CD8-positive, alpha-beta memory T cell (primary cell): Measurements from ENCODE around the gene UBE3D. TPM values are rescaled to one million over a fixed set of nuclear protein-coding genes. Genes with fewer than 3 reads are reported as not detected.

ENCODE experiments used
- CTCF ChIA-PET: fragments of 350-600 bp; sonication (Branson Sonifier 250); formaldehyde crosslinking; loops from one replicate; lab custom pipeline; 2021; ENCODE audit warnings: antibody characterized with exemption; lab: Charles Lee
- POLR2A ChIA-PET: fragments of 350-600 bp; sonication (Branson Sonifier 250); formaldehyde crosslinking; loops from one replicate; lab custom pipeline; 2021; ENCODE audit warnings: antibody characterized with exemption; lab: Charles Lee
- DNase-seq, 5 donors: peaks; one replicate each; pipeline versions ENCODE4 v3.0.0 to v3.0.0-alpha.2; 2020 to 2022; ENCODE audit warnings: mixed read lengths in 1 of 5
- H3K27ac ChIP-seq: one replicate; pipeline ENCODE4 v1.7.0; 2013; ENCODE audit warnings: low read depth, mild to moderate bottlenecking, low read length, moderate library complexity
- H3K27me3 ChIP-seq: 2 replicates; pipeline ENCODE4 v1.7.0; 2013; ENCODE audit warnings: low read length, mild to moderate bottlenecking; ENCODE audit not compliant: insufficient read depth, poor library complexity, severe bottlenecking
- H3K36me3 ChIP-seq: 2 replicates; pipeline ENCODE4 v1.7.0; 2013; ENCODE audit warnings: mild to moderate bottlenecking, low read length, moderate library complexity; ENCODE audit not compliant: insufficient read depth
- H3K4me1 ChIP-seq: 2 replicates; pipeline ENCODE4 v1.7.0; 2013; ENCODE audit warnings: mild to moderate bottlenecking, low read length, moderate library complexity; ENCODE audit not compliant: insufficient read depth
- H3K4me3 ChIP-seq: 2 replicates; pipeline ENCODE4 v1.7.0; 2013; ENCODE audit warnings: mild to moderate bottlenecking, low read length
- H3K9me3 ChIP-seq: 2 replicates; pipeline ENCODE4 v1.7.0; 2013; ENCODE audit warnings: mild to moderate bottlenecking, low read length
- H3K27ac Mint-ChIP-seq, 8 donors: one replicate each; pipeline ENCODE4 v1.8.0; 2020 to 2021; ENCODE audit warnings: mixed read lengths in 8 of 8, mild to moderate bottlenecking in 6 of 8, inconsistent platforms in 3 of 8, moderate library complexity in 3 of 8
- H3K27me3 Mint-ChIP-seq, 2 donors: one replicate each; pipeline ENCODE4 v1.8.0; 2020 to 2021; ENCODE audit warnings: mixed read lengths in 2 of 2, mild to moderate bottlenecking in 1 of 2, moderate library complexity in 1 of 2
- H3K36me3 Mint-ChIP-seq, 3 donors: one replicate each; pipeline ENCODE4 v1.8.0; 2020 to 2021; ENCODE audit warnings: mixed read lengths in 3 of 3, inconsistent platforms in 1 of 3, mild to moderate bottlenecking in 1 of 3
- H3K4me1 Mint-ChIP-seq, 3 donors: one replicate each; pipeline ENCODE4 v1.8.0; 2020 to 2021; ENCODE audit warnings: mixed read lengths in 3 of 3, inconsistent platforms in 1 of 3, mild to moderate bottlenecking in 1 of 3
- H3K4me3 Mint-ChIP-seq, 7 donors: one replicate each; pipeline ENCODE4 v1.8.0; 2020 to 2021; ENCODE audit warnings: mixed read lengths in 7 of 7, mild to moderate bottlenecking in 6 of 7, moderate library complexity in 4 of 7, inconsistent platforms in 2 of 7
- H3K9me3 Mint-ChIP-seq, 5 donors: one replicate each; pipeline ENCODE4 v1.8.0; 2020 to 2022; ENCODE audit warnings: mixed read lengths in 5 of 5, mild to moderate bottlenecking in 3 of 5, moderate library complexity in 2 of 5, inconsistent platforms in 1 of 5
- polyA plus RNA-seq: library from polyadenylated mRNA; unstranded; fragments of 300-500 nt; fragmentation: Illumina TruSeq; gene quantifications from one replicate; pipeline ENCODE4 v1.2.3, GENCODE V29; 2021
- total RNA-seq, 2 experiments: library from RNA; stranded (reverse); gene quantifications; one replicate each; pipeline ENCODE4 v1.2.3, GENCODE V29; 2021

UBE3D gene
- total and polyA plus RNA-seq, 3 experiments from 2014 or later: 3.9 to 8.1 (median 6.3) TPM

- H3K4me1 Mint-ChIP-seq: no peaks in the 10 kb centered on the region
- H3K27ac Mint-ChIP-seq: no peak overlapping the region
- peaks cover 0 to 5% (median 0%) of the 10 kb centered on the region in 3 donors for H3K36me3 Mint-ChIP-seq
- CTCF ChIA-PET: no interaction called here
- no peaks in the 10 kb centered on the region for H3K27me3 Mint-ChIP-seq
- Histone ChIP-seq H3K36me3 (no peaks in the 10 kb centered on the region), H3K27me3 (no peaks in the 10 kb centered on the region), H3K27ac (no peak overlapping the region), H3K4me1 (no peaks in the 10 kb centered on the region), H3K9me3 (no peaks in the 10 kb centered on the region), H3K4me3 (no peak overlapping the region)
- DNase-seq: no peak
- H3K4me3 Mint-ChIP-seq: no peak overlapping the region
- no peaks in the 10 kb centered on the region for H3K9me3 Mint-ChIP-seq
- POLR2A ChIA-PET: no interaction called here
Measured at GRCh38 chr6:82987416-82987815, 78.2 kb downstream of the UBE3D start.

GRCh38 chr6:82984720-82985119 lies 80.9 kb downstream of the UBE3D start:
- Mint-ChIP-seq H3K4me3 (no peak overlapping the region), H3K27me3 (no peaks in the 10 kb centered on the region), H3K9me3 (no peaks in the 10 kb centered on the region), H3K36me3 (peaks cover 0 to 7% (median 0%) of the 10 kb centered on the region in 3 donors), H3K4me1 (no peaks in the 10 kb centered on the region), H3K27ac (peak overlapping the region in 1 of 8 donors; percentile 64)
- Histone ChIP-seq H3K36me3 (no peaks in the 10 kb centered on the region), H3K4me1 (no peaks in the 10 kb centered on the region), H3K9me3 (no peaks in the 10 kb centered on the region), H3K4me3 (no peak overlapping the region), H3K27ac (no peak overlapping the region), H3K27me3 (no peaks in the 10 kb centered on the region)
- CTCF ChIA-PET: no interaction called here
- POLR2A ChIA-PET: no interaction called here
- no peak for DNase-seq

GRCh38 chr6:82980086-82980485 lies 85.6 kb downstream of the UBE3D start:
- Mint-ChIP-seq H3K36me3 (peaks cover 0 to 3% (median 1%) of the 10 kb centered on the region in 3 donors), H3K9me3 (no peaks in the 10 kb centered on the region), H3K4me3 (no peak overlapping the region), H3K27ac (no peak overlapping the region), H3K27me3 (no peaks in the 10 kb centered on the region), H3K4me1 (no peaks in the 10 kb centered on the region)
- H3K4me1 ChIP-seq: no peaks in the 10 kb centered on the region
- H3K9me3 ChIP-seq: no peaks in the 10 kb centered on the region
- ChIA-PET CTCF (no interaction called here), POLR2A (no interaction called here)
- H3K36me3 ChIP-seq: no peaks in the 10 kb centered on the region
- no peak overlapping the region for H3K4me3 ChIP-seq
- no peaks in the 10 kb centered on the region for H3K27me3 ChIP-seq
- no peak overlapping the region for H3K27ac ChIP-seq
- DNase-seq: no peak

- H3K4me1 ChIP-seq: no peaks in the 10 kb centered on the region
- H3K27ac ChIP-seq: no peak overlapping the region
- H3K4me3 ChIP-seq: no peak overlapping the region
- ChIA-PET CTCF (no interaction called here), POLR2A (no interaction called here)
- Mint-ChIP-seq H3K4me1 (no peaks in the 10 kb centered on the region), H3K9me3 (no peaks in the 10 kb centered on the region), H3K36me3 (peaks cover 0 to 3% (median 1%) of the 10 kb centered on the region in 3 donors), H3K27ac (no peak overlapping the region), H3K4me3 (no peak overlapping the region), H3K27me3 (no peaks in the 10 kb centered on the region)
- no peaks in the 10 kb centered on the region for H3K36me3 ChIP-seq
- no peaks in the 10 kb centered on the region for H3K9me3 ChIP-seq
- DNase-seq: no peak
- H3K27me3 ChIP-seq: no peaks in the 10 kb centered on the region
Measured at GRCh38 chr6:82979657-82980056, 86.0 kb downstream of the UBE3D start.

- ChIA-PET CTCF (no interaction called here), POLR2A (no interaction called here)
- no peak for DNase-seq
- H3K4me3 ChIP-seq: no peak overlapping the region
- H3K9me3 Mint-ChIP-seq: no peaks in the 10 kb centered on the region
- H3K9me3 ChIP-seq: no peaks in the 10 kb centered on the region
- no peaks in the 10 kb centered on the region for H3K27me3 Mint-ChIP-seq
- no peak overlapping the region for H3K27ac ChIP-seq
- no peaks in the 10 kb centered on the region for H3K27me3 ChIP-seq
- no peaks in the 10 kb centered on the region for H3K4me1 Mint-ChIP-seq
- H3K36me3 Mint-ChIP-seq: peaks cover 0 to 3% (median 1%) of the 10 kb centered on the region in 3 donors
- no peak overlapping the region for H3K4me3 Mint-ChIP-seq
- no peaks in the 10 kb centered on the region for H3K4me1 ChIP-seq
- H3K36me3 ChIP-seq: no peaks in the 10 kb centered on the region
- no peak overlapping the region for H3K27ac Mint-ChIP-seq
Measured at GRCh38 chr6:82978362-82978945, 87.2 kb downstream of the UBE3D start.

- H3K27me3 ChIP-seq: no peaks in the 10 kb centered on the region
- no peaks in the 10 kb centered on the region for H3K9me3 ChIP-seq
- DNase-seq: no peak
- H3K27me3 Mint-ChIP-seq: no peaks in the 10 kb centered on the region
- CTCF ChIA-PET: no interaction called here
- POLR2A ChIA-PET: no interaction called here
- no peaks in the 10 kb centered on the region for H3K9me3 Mint-ChIP-seq
- no peaks in the 10 kb centered on the region for H3K36me3 ChIP-seq
- H3K36me3 Mint-ChIP-seq: peaks cover 0 to 1% (median 1%) of the 10 kb centered on the region in 3 donors
- H3K4me1 ChIP-seq: no peaks in the 10 kb centered on the region
- no peak overlapping the region for H3K4me3 Mint-ChIP-seq
- H3K4me1 Mint-ChIP-seq: no peaks in the 10 kb centered on the region
- H3K4me3 ChIP-seq: no peak overlapping the region
- no peak overlapping the region for H3K27ac ChIP-seq
- no peak overlapping the region for H3K27ac Mint-ChIP-seq
Measured at GRCh38 chr6:82976179-82976578, 89.5 kb downstream of the UBE3D start.

GRCh38 chr6:82971877-82972460 lies 93.7 kb downstream of the UBE3D start:
- peaks cover under 1 to 2% (median 2%) of the 10 kb centered on the region in 3 donors for H3K36me3 Mint-ChIP-seq
- no peak overlapping the region for H3K4me3 Mint-ChIP-seq
- DNase-seq: no peak
- H3K27me3 Mint-ChIP-seq: no peaks in the 10 kb centered on the region
- no peaks in the 10 kb centered on the region for H3K36me3 ChIP-seq
- no peak overlapping the region for H3K27ac ChIP-seq
- H3K9me3 ChIP-seq: no peaks in the 10 kb centered on the region
- no peaks in the 10 kb centered on the region for H3K4me1 Mint-ChIP-seq
- H3K27ac Mint-ChIP-seq: no peak overlapping the region
- POLR2A ChIA-PET: no interaction called here
- CTCF ChIA-PET: no interaction called here
- H3K27me3 ChIP-seq: no peaks in the 10 kb centered on the region
- H3K4me3 ChIP-seq: no peak overlapping the region
- no peaks in the 10 kb centered on the region for H3K4me1 ChIP-seq
- no peaks in the 10 kb centered on the region for H3K9me3 Mint-ChIP-seq

- H3K27me3 Mint-ChIP-seq: no peaks in the 10 kb centered on the region
- no peaks in the 10 kb centered on the region for H3K4me1 ChIP-seq
- CTCF ChIA-PET: no interaction called here
- no peak overlapping the region for H3K27ac Mint-ChIP-seq
- peaks cover 1 to 3% (median 2%) of the 10 kb centered on the region in 3 donors for H3K36me3 Mint-ChIP-seq
- H3K9me3 ChIP-seq: no peaks in the 10 kb centered on the region
- H3K9me3 Mint-ChIP-seq: no peaks in the 10 kb centered on the region
- H3K27ac ChIP-seq: no peak overlapping the region
- POLR2A ChIA-PET: no interaction called here
- H3K4me3 Mint-ChIP-seq: no peak overlapping the region
- no peaks in the 10 kb centered on the region for H3K27me3 ChIP-seq
- H3K4me3 ChIP-seq: no peak overlapping the region
- no peak for DNase-seq
- no peaks in the 10 kb centered on the region for H3K4me1 Mint-ChIP-seq
- H3K36me3 ChIP-seq: no peaks in the 10 kb centered on the region
Measured at GRCh38 chr6:82970839-82971238, 94.8 kb downstream of the UBE3D start.
